HCT116 (cell line): ENCODE results near the gene LAMB2. TPM values are rescaled to one million over a fixed set of nuclear protein-coding genes. Genes with fewer than 3 reads are reported as not detected.

Experiments
- ATAC-seq: fragments of 200-7000 bp; cut with Tn5 transposase; 2 replicates; pipeline ENCODE4 v1.9.1; 2020; ENCODE audit warnings: mild to moderate bottlenecking, moderate library complexity
- Bru-seq: library from RNA; stranded (reverse); fragments of 400-500 nt; gene quantifications from one replicate; lab custom pipeline; 2021; lab: Mats Ljungman, UMichigan
- BruChase-seq, 2 experiments: library from RNA; stranded (reverse); fragments of 400-500 nt; gene quantifications; one replicate each; lab custom pipeline; 2021; lab: Mats Ljungman, UMichigan
- BruUV-seq: library from RNA; stranded (reverse); fragments of 400-500 nt; replicated peaks from 2 replicates; lab custom pipeline; 2021; lab: Mats Ljungman, UMichigan
- CTCF ChIA-PET: fragments of 300-600 bp; sonication (Branson Sonifier 250); formaldehyde crosslinking; loops from one replicate; lab custom pipeline; 2021; ENCODE audit warnings: antibody characterized with exemption; lab: Charles Lee
- POLR2A ChIA-PET: fragments of 300-600, 350-600 bp; sonication (Branson Sonifier 250); formaldehyde crosslinking; loops from one replicate; lab custom pipeline; 2021; ENCODE audit warnings: antibody characterized with exemption; lab: Charles Lee
- RAD21 ChIA-PET, 2 experiments: fragments of 300-600 bp; sonication (Branson Sonifier 250); formaldehyde crosslinking; loops; one replicate each; lab custom pipeline; 2023; ENCODE audit warnings: low total read pairs in 2 of 2; ENCODE audit not compliant: uncharacterized antibody in 2 of 2, unreplicated experiment in 2 of 2, low non-redundant PET in 1 of 2; lab: Charles Lee
- DNase-seq: peaks from one replicate; pipeline ENCODE4 v3.0.0-alpha.2; 2010; ENCODE audit warnings: low read depth, low spot score
- H2AFZ ChIP-seq: fragments of 200-600 bp; shearing (Covaris generic), sonication (generic); 2 replicates; pipeline ENCODE4 v1.6.1; 2017; ENCODE audit warnings: low read depth, mixed run types, mixed read lengths, antibody characterized with exemption, low read length; ENCODE audit not compliant: poor library complexity, severe bottlenecking
- H3K27ac ChIP-seq: 2 replicates; pipeline ENCODE4 v1.5.1; 2012; ENCODE audit warnings: low read depth, low read length
- H3K27me3 ChIP-seq: fragments of 200-600 bp; sonication (generic); 2 replicates; pipeline ENCODE4 v1.6.1; 2016; ENCODE audit warnings: mixed run types, low read length, mixed read lengths; ENCODE audit not compliant: insufficient read depth
- H3K36me3 ChIP-seq, 2 experiments: fragments of 200-500 bp in 1 of 2; fragments of 200-600 bp in 1 of 2; sonication (Bioruptor generic) in 1 of 2; sonication (generic) in 1 of 2; 2 replicates each; pipeline versions ENCODE4 v1.5.1 to v1.6.1; 2014 to 2016; ENCODE audit warnings: low read length in 2 of 2, inconsistent platforms in 1 of 2, mixed read lengths in 1 of 2, mixed run types in 1 of 2; ENCODE audit not compliant: insufficient read depth in 2 of 2, control insufficient read depth in 1 of 2
- H3K4me1 ChIP-seq, 2 experiments: fragments of 200-600 bp in 1 of 2; sonication (generic) in 1 of 2; 2 replicates each; pipeline versions ENCODE4 v1.5.1 to v1.6.1; 2012 to 2017; ENCODE audit warnings: low read length in 2 of 2, inconsistent platforms in 1 of 2, mild to moderate bottlenecking in 1 of 2, mixed read lengths in 1 of 2, mixed run types in 1 of 2, moderate library complexity in 1 of 2; ENCODE audit not compliant: insufficient read depth in 2 of 2, control insufficient read depth in 1 of 2
- H3K4me2 ChIP-seq: fragments of 200-600 bp; sonication (generic); 2 replicates; pipeline ENCODE4 v1.6.1; 2017; ENCODE audit warnings: mixed run types, low read length, mixed read lengths
- H3K4me3 ChIP-seq, 2 experiments: fragments of 200-600 bp in 1 of 2; sonication (generic) in 1 of 2; replicated peaks in 1 of 2; 2 replicates each; pipeline ENCODE4 v1.5.1; 2011 to 2016; ENCODE audit warnings: low read length in 2 of 2, control low read depth in 1 of 2, low read depth in 1 of 2, mild to moderate bottlenecking in 1 of 2, mixed read lengths in 1 of 2, mixed run types in 1 of 2
- H3K79me2 ChIP-seq: fragments of 200-600 bp; sonication (generic); 2 replicates; pipeline ENCODE4 v1.6.1; 2017; ENCODE audit warnings: mild to moderate bottlenecking, mixed run types, low read length, moderate library complexity, mixed read lengths; ENCODE audit not compliant: insufficient read depth
- H3K9ac ChIP-seq: fragments of 200-600 bp; sonication (generic); 2 replicates; pipeline ENCODE4 v1.6.1; 2016; ENCODE audit warnings: low read length, mixed read lengths
- H3K9me2 ChIP-seq: fragments of 200-600 bp; sonication (generic), shearing (Covaris generic); 2 replicates; pipeline ENCODE4 v1.6.1; 2017; ENCODE audit warnings: mixed run types, mild to moderate bottlenecking, moderate library complexity; ENCODE audit not compliant: insufficient read depth
- H3K9me3 ChIP-seq, 2 experiments: fragments of 200-500 bp in 1 of 2; fragments of 200-600 bp in 1 of 2; sonication (Bioruptor generic) in 1 of 2; sonication (generic) in 1 of 2; 2 replicates each; pipeline ENCODE4 v1.6.1; 2014 to 2017; ENCODE audit warnings: low read length in 2 of 2, mixed read lengths in 2 of 2, inconsistent platforms in 1 of 2, low read depth in 1 of 2, mild to moderate bottlenecking in 1 of 2, mixed run types in 1 of 2, moderate library complexity in 1 of 2; ENCODE audit not compliant: control insufficient read depth in 1 of 2, insufficient read depth in 1 of 2
- H4K20me1 ChIP-seq: fragments of 200-600 bp; sonication (generic), shearing (Covaris generic); 2 replicates; pipeline ENCODE4 v1.6.1; 2017; ENCODE audit warnings: mixed run types, mild to moderate bottlenecking, moderate library complexity; ENCODE audit not compliant: insufficient read depth
- CEBPB ChIP-seq: IDR thresholded peaks from 2 replicates; pipeline ENCODE4 v1.6.1; 2012; ENCODE audit warnings: low read depth
- CTCF ChIP-seq, 3 experiments: fragments of 200-600 bp in 1 of 3; sonication (generic) in 1 of 3; IDR thresholded peaks in 2 of 3; conservative IDR thresholded peaks in 1 of 3; 2 replicates each; pipeline ENCODE4 v1.5.1; 2012 to 2017; ENCODE audit warnings: low read depth in 2 of 3, low read length in 2 of 3, antibody characterized with exemption in 1 of 3, borderline replicate concordance in 1 of 3, control low read depth in 1 of 3, mild to moderate bottlenecking in 1 of 3, mixed read lengths in 1 of 3, mixed run types in 1 of 3, moderate library complexity in 1 of 3; ENCODE audit not compliant: insufficient read depth in 1 of 3
- EGR1 ChIP-seq: IDR thresholded peaks from 2 replicates; pipeline ENCODE4 v1.6.1; 2012; ENCODE audit warnings: low read depth
- EZH2 ChIP-seq: fragments of 200-600 bp; sonication (generic); IDR thresholded peaks from 2 replicates; pipeline ENCODE4 v1.6.1; 2017; ENCODE audit warnings: antibody characterized with exemption, mixed run types
- POLR2AphosphoS5 ChIP-seq: IDR thresholded peaks from 2 replicates; pipeline ENCODE4 v1.6.1; 2011; ENCODE audit warnings: mild to moderate bottlenecking, low read depth, low read length, moderate library complexity
- SRF ChIP-seq: IDR thresholded peaks from 2 replicates; pipeline ENCODE4 v1.6.1; 2012; ENCODE audit warnings: low read depth
- TCF7L2 ChIP-seq: IDR thresholded peaks from 2 replicates; pipeline ENCODE4 v1.7.0; 2011; ENCODE audit warnings: borderline replicate concordance, inconsistent platforms; ENCODE audit not compliant: insufficient read depth, insufficient read length; ENCODE audit errors: extremely low read depth
- YY1 ChIP-seq: IDR thresholded peaks from 2 replicates; pipeline ENCODE4 v1.6.1; 2011; ENCODE audit warnings: low read length, low read depth, moderate library complexity, mild to moderate bottlenecking; ENCODE audit not compliant: insufficient replicate concordance; ENCODE audit errors: extremely low read depth
- ZFX ChIP-seq: fragments of 450-650 bp; IDR thresholded peaks from 2 replicates; pipeline ENCODE4 v1.6.1; 2017
- intact Hi-C: fragments of 100-400 bp; cut with micrococcal nuclease; formaldehyde crosslinking; loops from 2 replicates; pipeline ENCODE4 v1.10.0; 2022
- long read RNA-seq: library from polyadenylated mRNA; unstranded; transcript quantifications from one replicate; pipeline ENCODE4 v2.0.0, GENCODE V29; 2021; ENCODE audit not compliant: unreplicated experiment
- polyA plus RNA-seq: library from polyadenylated mRNA; unstranded; fragments of >200 nt; gene quantifications from 2 replicates; pipeline ENCODE4 v1.2.1, GENCODE V29; 2012; ENCODE audit warnings: missing spikeins
- total RNA-seq: library from RNA; stranded (reverse); gene quantifications from one replicate; pipeline ENCODE4 v1.2.1, GENCODE V29; 2021; ENCODE audit not compliant: unreplicated experiment

LAMB2 gene
- total RNA-seq (213 TPM), Bru-seq, nascent RNA (percentile 70 among the genes with signal in this experiment), BruChase-seq, experiment 1, labeled RNA remaining after a 6-hour chase (percentile 94 among the genes with signal in this experiment), BruChase-seq, experiment 2, labeled RNA remaining after a 2-hour chase (percentile 89 among the genes with signal in this experiment)
- 277 and 293 TPM in 2 replicates for polyA plus RNA-seq
- long read RNA-seq, full-length matches to known transcripts: 15 of 130 reads
- long read RNA-seq, partial matches to known transcripts: 68 of 130 reads
- long read RNA-seq, other reads (novel, unspliced or antisense): 47 of 130 reads

- DNase-seq (peak; percentile 66), ATAC-seq (peak; percentile 74)
- Histone ChIP-seq H3K27me3 (no peaks in the 10 kb centered on the region), H3K27ac (peak within 1 kb of the TSS; percentile 89), H3K36me3 (peaks cover 0 to 2% of the 10 kb centered on the region in 2 experiments; a peak in 1 of 4 replicates), H3K9me2 (no peaks in the 10 kb centered on the region), H3K4me2 (peak within 1 kb of the TSS; percentile 100), H3K4me3 (peak within 1 kb of the TSS; percentile 70 to 91), H3K9me3 (no peaks in the 10 kb centered on the region), H2AFZ (peak within 1 kb of the TSS; percentile 73), H3K4me1 (peaks cover 16 to 46% of the 10 kb centered on the region in 2 experiments), H3K79me2 (peaks cover 11% of the 10 kb centered on the region; the same call in 1 of the 2 replicates), H4K20me1 (no peaks in the 10 kb centered on the region), H3K9ac (peak within 1 kb of the TSS; percentile 87)
- RAD21 ChIA-PET: interaction anchor here (0.8 to 1.4 kb wide), 2 partner anchors 12 to 316 kb away, joined by 3 to 8 read pairs; partner anchors contain the start of gene USP19 (in 1 of the 2)
- TSS peak; percentile 82 for BruUV-seq
- intact Hi-C loops: loop anchor here (1.0 kb wide), 2 partner anchors 38 to 143 kb away; partner anchors contain the start of gene QRICH1
- POLR2A ChIA-PET: interaction anchor here (1.4 to 2.7 kb wide), 4 partner anchors 12 to 103 kb away, joined by 5 to 23 read pairs (median 8); partner anchors contain the start of genes IMPDH2, KLHDC8B, QRICH1 and USP19
- CTCF ChIA-PET: interaction anchor here (0.9 to 2.7 kb wide), 4 partner anchors 38 to 317 kb away, joined by 3 to 13 read pairs (median 10); partner anchors contain the start of gene QRICH1
- TF ChIP-seq EGR1 (no peak), CTCF (IDR thresholded peaks at IDR 0.05 in 2 of 3, conservative IDR thresholded peaks at IDR 0.05 in 1 of 3; ENCODE audit: borderline replicate concordance in 1 of 3, insufficient read depth in 1 of 3, low read depth in 2 of 3, low read length in 2 of 3) (peak in 1 of 3 experiments; percentile 4; a peak in 1 of 6 replicates), SRF (no peak), ZFX (peak; percentile 65; the same call in 1 of the 2 replicates), EZH2 (no peak), CEBPB (no peak), TCF7L2 (peak; percentile 7), POLR2AphosphoS5 (peak; percentile 74), YY1 (peak; percentile 73)
Observed at GRCh38 chr3:49132437-49133225, at the start of gene LAMB2. LAMB2 (minus strand) TSS chr3:49133050; CDS start chr3:49132867, 183 bp downstream.
